HG03558 (cell line): ENCODE results near the gene RPL27.
"Not testable (repeated sequence)": the region's sequence is repeated elsewhere in the genome, so short reads cannot be mapped to it uniquely, and the experiment has no call there.

Source experiments
- ATAC-seq: cut with Tn5 transposase; IDR thresholded peaks from one replicate; pipeline ENCODE4 v1.9.1; 2021; ENCODE audit warnings: moderate number of reproducible peaks; ENCODE audit not compliant: unreplicated experiment; ENCODE audit errors: extremely low read depth

Gene RPL27

GRCh38 chr17:42991471-42991870 lies 6.7 kb upstream of the RPL27 start:
- ATAC-seq: no peak

DNA sequence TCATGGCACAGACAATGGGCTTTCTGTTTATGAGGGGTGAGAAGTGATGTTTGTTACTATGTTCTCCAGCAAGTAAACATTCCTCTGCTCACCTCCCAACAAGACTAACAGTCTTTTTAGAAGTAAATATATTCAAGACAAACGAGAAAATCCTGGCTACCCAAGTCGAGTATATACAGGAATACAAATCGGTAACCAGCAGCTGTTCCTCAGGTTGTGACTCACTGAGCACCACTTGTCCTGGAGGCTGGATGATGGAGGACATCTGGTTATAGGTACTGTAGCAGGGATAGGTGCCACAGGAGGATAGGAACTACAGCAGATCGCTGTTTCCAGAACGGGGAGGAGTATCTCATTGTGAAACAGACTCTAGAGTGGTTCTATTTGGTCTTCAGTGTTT lies 5.3 kb upstream of the RPL27 start:
- no peak for ATAC-seq

GRCh38 chr17:42993913-42994312 lies 4.3 kb upstream of the RPL27 start:
- not testable (repeated sequence) for ATAC-seq

DNA sequence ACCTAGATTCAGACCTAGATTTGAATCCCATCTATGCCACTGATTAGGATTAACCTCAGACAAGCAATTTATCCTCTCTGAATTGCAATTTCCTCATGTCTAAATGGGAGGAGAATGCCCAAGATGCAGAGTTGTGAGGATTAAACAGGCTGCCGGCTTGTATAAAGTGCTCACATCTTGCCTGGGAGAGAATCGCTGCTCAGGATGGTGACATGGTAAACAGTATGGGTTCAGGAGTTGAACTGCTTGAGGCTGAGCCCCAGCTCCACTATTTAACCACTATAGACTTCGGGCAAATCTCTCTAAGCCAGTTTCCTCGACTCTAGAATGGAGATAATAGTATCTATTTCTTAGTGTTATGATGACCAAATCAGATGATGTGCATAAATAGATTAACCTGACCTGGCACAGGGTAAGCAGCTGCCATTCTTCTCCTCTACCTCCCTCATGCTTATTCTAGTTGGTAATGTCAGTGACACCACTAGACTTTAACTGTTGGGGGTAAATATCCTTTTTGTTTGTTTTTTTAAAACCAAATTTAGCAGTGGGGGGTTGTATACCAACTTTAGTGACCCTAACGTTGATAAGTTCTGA lies 732 bp upstream of the RPL27 start:
- no peak for ATAC-seq

- no peak for ATAC-seq
These were observed 845 bp downstream of the RPL27 start for GRCh38 chr17:42999003-42999525.

DNA sequence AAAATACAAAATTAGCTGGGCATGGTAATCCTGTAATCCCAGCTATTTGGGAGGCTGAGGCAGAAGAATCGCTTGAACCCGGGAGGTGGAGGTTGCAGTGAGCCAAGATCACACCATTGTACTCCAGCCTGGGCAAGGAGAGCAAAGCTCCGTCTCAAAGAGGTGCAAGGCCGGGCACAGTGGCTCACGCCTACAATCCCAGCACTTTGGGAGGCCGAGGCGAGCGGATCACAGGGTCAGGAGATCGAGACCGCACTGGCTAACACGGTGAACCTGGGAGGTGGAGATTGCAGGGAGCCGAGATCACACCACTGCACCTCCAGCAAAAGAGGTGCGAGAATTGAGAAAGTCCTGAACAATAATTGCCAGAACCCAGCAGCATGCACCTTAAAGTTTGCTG lies 2.7 kb downstream of the RPL27 start:
- ATAC-seq: not testable (repeated sequence)

GRCh38 chr17:43003542-43004172 lies 5.4 kb downstream of the RPL27 start:
- ATAC-seq: no peak

GRCh38 chr17:43006639-43007551 lies 8.7 kb downstream of the RPL27 start, which contains the start of gene IFI35:
Gene IFI35 (plus strand): TSS chr17:43006784. CDS start chr17:43006948, 164 bp downstream.
- ATAC-seq: no peak

DNA sequence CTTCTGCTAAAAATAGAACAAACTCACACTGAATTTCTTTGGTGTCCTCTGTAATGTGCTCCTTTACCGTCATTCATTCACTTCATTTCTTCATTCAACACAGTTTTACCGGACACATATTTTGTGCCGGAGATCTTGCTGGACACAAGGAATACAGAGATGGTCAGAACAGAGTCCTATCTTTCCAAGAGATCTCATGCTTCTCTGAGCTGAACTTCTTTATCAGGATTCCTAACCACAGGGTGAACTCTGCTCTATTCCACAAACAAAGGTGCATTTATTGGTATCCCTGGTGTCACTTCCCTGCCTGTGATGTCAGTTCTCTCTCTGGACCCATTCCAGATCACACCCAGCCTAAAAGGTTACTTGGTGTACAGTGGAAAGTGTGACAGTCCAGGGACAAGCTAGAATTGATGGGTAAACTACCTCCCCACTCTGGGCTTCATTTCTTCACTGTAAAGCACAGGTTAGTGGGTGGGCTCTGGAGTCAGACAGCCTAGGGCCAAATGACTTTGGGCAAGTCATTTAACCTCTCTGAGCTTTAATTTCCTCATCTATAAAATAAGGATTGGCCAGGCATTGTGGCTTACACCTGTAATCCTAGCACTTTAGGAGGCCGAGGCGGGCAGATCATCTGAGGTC lies 12.6 kb downstream of the RPL27 start:
- no peak for ATAC-seq

GRCh38 chr17:43011728-43012472 lies 13.7 kb downstream of the RPL27 start:
- no peak for ATAC-seq

DNA sequence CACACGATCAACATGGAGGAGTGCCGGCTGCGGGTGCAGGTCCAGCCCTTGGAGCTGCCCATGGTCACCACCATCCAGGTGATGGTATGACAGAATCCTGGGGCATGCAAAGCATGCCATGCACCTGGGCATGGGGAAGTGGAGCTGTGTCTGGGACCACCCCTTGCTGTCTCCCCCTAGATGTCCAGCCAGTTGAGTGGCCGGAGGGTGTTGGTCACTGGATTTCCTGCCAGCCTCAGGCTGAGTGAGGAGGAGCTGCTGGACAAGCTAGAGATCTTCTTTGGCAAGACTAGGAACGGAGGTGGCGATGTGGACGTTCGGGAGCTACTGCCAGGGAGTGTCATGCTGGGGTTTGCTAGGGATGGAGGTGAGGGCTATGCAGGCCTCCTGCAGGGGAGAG lies 15.1 kb downstream of the RPL27 start:
- ATAC-seq: no peak

DNA sequence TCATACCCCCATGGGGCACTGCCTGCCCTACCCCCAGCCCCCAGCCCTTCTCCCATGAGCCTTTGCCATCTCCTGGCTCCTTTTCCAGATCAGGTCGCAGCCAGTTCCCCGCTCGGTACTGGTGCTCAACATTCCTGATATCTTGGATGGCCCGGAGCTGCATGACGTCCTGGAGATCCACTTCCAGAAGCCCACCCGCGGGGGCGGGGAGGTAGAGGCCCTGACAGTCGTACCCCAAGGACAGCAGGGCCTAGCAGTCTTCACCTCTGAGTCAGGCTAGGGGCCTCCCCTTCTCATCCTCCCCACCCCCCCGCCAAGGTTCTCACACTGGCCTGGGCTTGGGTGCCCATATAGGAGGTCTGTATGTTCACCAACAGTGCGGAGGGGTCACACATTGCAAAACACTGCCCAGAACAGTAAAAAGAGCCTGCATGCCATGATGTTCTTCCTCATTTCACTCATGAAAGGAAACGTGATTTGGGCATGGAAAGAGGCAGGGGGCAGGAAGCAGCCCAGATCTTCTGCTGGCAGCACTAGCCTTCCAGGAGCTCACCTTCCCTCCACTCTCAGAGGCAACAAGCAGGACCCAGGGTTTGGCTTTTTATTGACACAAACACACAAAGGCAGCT lies 15.9 kb downstream of the RPL27 start:
- ATAC-seq: no peak

GRCh38 chr17:43014649-43015542 lies 16.7 kb downstream of the RPL27 start:
- ATAC-seq: no peak

- ATAC-seq: no peak
These were observed 17.4 kb downstream of the RPL27 start for GRCh38 chr17:43015579-43015978.

DNA sequence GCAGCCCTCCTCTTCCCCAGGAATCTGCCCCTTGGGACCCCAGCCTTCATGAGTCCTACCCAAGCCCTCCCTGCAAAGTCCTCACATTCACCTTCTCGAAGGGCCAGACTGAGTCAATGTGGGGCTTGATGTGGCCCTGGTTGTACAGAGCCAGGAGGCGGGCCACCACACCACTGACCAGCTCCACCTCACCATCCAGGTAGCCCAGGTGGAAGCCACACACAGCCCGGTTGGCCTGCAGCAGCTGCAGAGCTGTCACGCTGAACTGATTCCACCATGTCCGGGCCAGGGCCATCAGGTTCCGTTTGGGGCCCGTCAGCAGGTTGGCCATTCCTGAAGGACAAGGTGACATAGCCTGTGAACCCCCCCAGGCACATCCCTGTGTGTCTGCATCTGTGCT lies 18.0 kb downstream of the RPL27 start:
- no peak for ATAC-seq

DNA sequence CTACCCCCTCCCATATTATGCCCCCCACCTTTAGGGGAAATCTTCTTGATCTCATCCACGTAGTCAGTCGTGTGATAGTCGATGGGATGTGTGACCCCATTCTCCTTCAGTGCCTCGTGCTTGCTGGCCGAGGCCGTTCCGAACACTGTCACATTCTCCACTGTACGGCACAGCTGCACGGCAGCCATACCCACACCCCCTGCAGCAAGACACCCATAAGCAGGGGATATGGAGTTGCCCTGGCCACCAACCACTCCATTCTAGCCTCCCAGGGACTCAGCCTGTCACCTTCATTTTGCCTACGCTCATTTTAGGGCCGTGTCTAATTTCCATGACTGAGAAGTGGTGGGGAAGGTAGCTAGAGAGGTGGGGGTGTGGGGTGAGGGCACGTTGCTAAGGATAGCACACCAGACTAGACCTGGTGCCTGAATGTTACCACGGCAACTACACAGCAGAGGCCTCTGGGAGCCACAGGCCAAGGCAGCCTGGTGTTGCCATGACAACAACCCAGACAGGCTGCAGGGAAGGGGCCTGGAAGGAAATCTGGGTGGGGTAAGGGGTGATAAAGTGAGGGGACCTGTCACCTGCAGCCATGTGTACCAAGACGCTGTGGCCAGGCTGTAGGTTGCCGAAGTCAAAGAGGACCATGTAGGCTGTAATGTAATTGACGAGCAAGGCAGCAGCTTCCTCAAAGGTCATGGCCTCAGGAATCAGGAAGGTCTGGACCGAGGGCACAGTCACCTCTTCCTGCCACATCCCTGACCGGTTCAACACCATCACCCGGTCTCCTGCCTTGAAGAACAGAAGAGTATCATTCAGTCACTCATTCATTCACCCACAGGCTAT lies 20.0 kb downstream of the RPL27 start:
- no peak for ATAC-seq

- no peak for ATAC-seq
These were observed 20.7 kb downstream of the RPL27 start for GRCh38 chr17:43018932-43019331.
